GM12801 (cell line): ENCODE measurements around the gene KIF26A.

ENCODE experiments used
- TF ChIP-seq, protein P1 (sequence below): IDR thresholded peaks from one replicate; pipeline ENCODE4 v1.5.1; 2011; ENCODE audit warnings: control low read depth; ENCODE audit not compliant: insufficient read length; ENCODE audit errors: extremely low read depth

Gene KIF26A

DNA sequence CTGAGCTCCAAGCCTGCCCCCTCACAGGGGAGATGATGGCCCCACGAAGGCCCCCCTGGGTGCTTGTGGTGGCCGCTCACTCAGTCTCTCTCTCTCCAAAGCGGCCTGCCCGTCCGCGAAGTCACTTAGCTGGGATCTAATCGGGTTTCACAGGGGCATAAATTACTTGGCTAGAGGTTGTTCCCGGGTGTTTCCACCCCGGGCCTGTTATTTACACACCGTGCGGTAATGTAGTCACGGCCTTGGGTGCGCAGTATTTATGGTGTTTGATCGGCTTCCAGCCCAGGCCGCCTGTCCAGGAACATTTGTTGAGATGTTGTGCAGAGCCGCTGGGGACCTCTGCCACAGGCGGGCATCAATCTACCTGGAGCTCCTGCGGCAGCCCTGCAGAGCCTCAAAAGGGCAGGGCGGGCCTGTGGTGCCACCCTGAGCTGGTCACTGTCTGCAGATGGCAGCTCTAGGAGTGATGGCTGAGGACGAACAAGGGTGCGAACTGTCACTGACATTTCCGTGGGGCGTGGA, 91.2 kb downstream of the KIF26A start:
- TF ChIP-seq, protein P1, sequence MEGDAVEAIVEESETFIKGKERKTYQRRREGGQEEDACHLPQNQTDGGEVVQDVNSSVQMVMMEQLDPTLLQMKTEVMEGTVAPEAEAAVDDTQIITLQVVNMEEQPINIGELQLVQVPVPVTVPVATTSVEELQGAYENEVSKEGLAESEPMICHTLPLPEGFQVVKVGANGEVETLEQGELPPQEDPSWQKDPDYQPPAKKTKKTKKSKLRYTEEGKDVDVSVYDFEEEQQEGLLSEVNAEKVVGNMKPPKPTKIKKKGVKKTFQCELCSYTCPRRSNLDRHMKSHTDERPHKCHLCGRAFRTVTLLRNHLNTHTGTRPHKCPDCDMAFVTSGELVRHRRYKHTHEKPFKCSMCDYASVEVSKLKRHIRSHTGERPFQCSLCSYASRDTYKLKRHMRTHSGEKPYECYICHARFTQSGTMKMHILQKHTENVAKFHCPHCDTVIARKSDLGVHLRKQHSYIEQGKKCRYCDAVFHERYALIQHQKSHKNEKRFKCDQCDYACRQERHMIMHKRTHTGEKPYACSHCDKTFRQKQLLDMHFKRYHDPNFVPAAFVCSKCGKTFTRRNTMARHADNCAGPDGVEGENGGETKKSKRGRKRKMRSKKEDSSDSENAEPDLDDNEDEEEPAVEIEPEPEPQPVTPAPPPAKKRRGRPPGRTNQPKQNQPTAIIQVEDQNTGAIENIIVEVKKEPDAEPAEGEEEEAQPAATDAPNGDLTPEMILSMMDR: no peak

DNA sequence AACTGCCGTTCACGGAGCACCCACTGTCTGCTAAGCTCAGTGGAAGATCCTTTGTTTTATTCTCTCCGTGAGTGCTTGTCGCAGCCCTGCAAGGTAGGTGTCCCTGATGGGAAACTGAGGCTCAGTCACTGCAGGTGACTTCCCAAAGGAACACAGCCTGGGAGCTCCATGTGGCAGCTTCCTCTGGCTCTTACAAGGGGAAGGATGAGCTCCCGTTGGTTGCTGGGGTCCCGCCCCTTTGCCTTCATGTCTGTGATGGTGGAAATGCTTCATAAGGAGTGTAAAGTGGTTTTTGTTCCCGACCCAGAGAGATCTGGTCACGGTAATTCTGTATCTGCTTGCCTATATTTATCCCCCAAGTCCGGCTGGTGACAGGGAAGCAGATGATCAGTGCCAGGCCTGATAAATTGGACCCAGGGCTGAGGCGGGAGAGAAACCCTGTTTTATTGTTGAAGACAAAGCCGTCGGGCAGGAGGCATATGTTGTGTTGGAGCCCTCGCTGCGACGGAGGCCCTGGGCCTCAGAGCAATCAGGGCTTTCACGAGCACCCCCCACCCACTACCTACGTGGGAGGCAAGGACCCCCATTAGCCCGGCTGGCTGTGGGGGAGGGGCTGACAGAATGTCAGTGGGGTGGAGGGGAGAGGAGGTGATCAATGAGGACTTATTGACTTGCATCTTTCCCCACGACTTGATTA, 91.9 kb downstream of the KIF26A start:
- TF ChIP-seq, protein P1: no peak
